Activated B cell treated with CpG ODN at 0.5 μM for 24 hours (primary cell): Measurements from ENCODE around the gene ADNP. TPM values are rescaled to one million over a fixed set of nuclear protein-coding genes. Genes with fewer than 3 reads are reported as not detected.

Source experiments
- ATAC-seq: fragments of 200-7000 bp; cut with Tn5 transposase; one replicate; pipeline ENCODE4 v1.10.0; 2021; ENCODE audit warnings: low read depth, mild to moderate bottlenecking, moderate library complexity
- CTCF ChIA-PET: fragments of 350-600 bp; sonication (Branson Sonifier 250); formaldehyde crosslinking; loops from one replicate; lab custom pipeline; 2021; ENCODE audit warnings: antibody characterized with exemption; lab: Charles Lee
- POLR2A ChIA-PET: fragments of 350-600 bp; sonication (Branson Sonifier 250); formaldehyde crosslinking; loops from one replicate; lab custom pipeline; 2021; ENCODE audit warnings: antibody characterized with exemption; lab: Charles Lee
- DNase-seq: peaks from one replicate; pipeline ENCODE4 v3.0.0; 2022
- H3K27ac Mint-ChIP-seq: one replicate; pipeline ENCODE4 v1.8.0; 2020; ENCODE audit warnings: mixed read lengths
- H3K27me3 Mint-ChIP-seq: one replicate; pipeline ENCODE4 v1.8.0; 2021; ENCODE audit warnings: mixed read lengths
- H3K36me3 Mint-ChIP-seq: one replicate; pipeline ENCODE4 v1.8.0; 2021; ENCODE audit warnings: low read depth, mixed read lengths
- H3K4me1 Mint-ChIP-seq: one replicate; pipeline ENCODE4 v1.8.0; 2021; ENCODE audit warnings: mixed read lengths
- H3K4me3 Mint-ChIP-seq: one replicate; pipeline ENCODE4 v1.8.0; 2020; ENCODE audit warnings: mild to moderate bottlenecking, mixed read lengths
- H3K9me3 Mint-ChIP-seq: one replicate; pipeline ENCODE4 v1.8.0; 2020; ENCODE audit warnings: mixed read lengths
- intact Hi-C: fragments of 100-400 bp; cut with micrococcal nuclease; formaldehyde crosslinking; loops from one replicate; pipeline ENCODE4 v1.15.1; 2024
- total RNA-seq: library from RNA; stranded (reverse); gene quantifications from 2 replicates; pipeline ENCODE4 v1.2.3, GENCODE V29; 2022
- TF ChIP-seq, protein P1 (sequence below): fragments of 200-600 bp; IDR thresholded peaks from one replicate; pipeline ENCODE4 v1.8.0; 2022; ENCODE audit warnings: antibody characterized with exemption, mild to moderate bottlenecking

The ADNP gene
- total RNA-seq, 1 donor from 2014 or later = 99.3 TPM

DNA sequence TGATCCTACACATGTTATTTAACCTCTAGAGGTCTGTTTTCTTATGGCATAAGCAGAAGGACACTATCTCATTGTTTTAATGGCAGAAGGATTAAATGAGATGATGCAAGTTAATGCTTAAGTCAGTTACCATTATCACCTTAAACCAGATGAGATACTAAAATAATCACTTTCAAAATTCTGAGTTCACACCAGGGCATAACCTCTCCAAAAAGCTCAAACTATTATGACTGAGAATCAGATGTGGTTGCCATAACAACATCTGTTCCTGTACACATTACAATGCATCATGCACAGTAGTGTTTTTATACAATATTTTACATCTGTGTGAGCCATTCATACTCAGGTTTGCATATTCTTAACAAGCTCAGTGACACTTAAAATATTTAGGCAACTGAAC is 10.2 kb downstream of the ADNP start:
- no peak for DNase-seq
- Mint-ChIP-seq H3K4me3 (no peak overlapping the region), H3K27me3 (no peaks in the 10 kb centered on the region), H3K27ac (no peak overlapping the region), H3K36me3 (peaks cover 53% of the 10 kb centered on the region), H3K9me3 (no peaks in the 10 kb centered on the region), H3K4me1 (peaks cover 91% of the 10 kb centered on the region)
- POLR2A ChIA-PET = interaction anchor here (0.6 to 1.9 kb wide), 4 partner anchors 9 to 126 kb away, joined by 3 to 11 read pairs (median 6); partner anchors contain the start of genes ADNP and BCAS4
- CTCF ChIA-PET = interaction anchor here (1.5 to 2.4 kb wide), 2 partner anchors 8 to 127 kb away, joined by 7 to 10 read pairs; partner anchors contain the start of gene BCAS4
- peak; percentile 38 for ATAC-seq
- TF ChIP-seq, protein P1, sequence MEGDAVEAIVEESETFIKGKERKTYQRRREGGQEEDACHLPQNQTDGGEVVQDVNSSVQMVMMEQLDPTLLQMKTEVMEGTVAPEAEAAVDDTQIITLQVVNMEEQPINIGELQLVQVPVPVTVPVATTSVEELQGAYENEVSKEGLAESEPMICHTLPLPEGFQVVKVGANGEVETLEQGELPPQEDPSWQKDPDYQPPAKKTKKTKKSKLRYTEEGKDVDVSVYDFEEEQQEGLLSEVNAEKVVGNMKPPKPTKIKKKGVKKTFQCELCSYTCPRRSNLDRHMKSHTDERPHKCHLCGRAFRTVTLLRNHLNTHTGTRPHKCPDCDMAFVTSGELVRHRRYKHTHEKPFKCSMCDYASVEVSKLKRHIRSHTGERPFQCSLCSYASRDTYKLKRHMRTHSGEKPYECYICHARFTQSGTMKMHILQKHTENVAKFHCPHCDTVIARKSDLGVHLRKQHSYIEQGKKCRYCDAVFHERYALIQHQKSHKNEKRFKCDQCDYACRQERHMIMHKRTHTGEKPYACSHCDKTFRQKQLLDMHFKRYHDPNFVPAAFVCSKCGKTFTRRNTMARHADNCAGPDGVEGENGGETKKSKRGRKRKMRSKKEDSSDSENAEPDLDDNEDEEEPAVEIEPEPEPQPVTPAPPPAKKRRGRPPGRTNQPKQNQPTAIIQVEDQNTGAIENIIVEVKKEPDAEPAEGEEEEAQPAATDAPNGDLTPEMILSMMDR = no peak
- intact Hi-C loops = no loop called here

DNA sequence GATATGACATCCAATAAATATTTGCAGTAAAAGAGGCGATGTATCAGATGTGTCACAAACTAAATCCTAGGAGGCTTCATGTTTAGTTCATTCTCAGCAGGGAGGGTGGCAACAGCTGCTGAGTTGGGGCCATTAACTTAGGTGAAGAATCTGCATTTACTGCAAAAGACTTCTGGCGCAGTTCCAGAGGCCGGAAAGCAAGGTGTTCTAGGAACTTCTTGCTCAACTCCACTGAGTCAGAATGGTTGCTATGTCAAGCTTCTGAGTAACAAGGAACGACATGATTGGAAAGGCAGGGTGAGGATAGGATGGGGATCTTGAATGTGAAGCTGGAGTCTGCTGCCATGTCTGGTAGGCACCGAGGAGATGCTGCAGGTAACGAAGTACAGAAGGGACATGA is 11.7 kb downstream of the ADNP start:
- Mint-ChIP-seq H3K36me3 (peaks cover 45% of the 10 kb centered on the region), H3K9me3 (no peaks in the 10 kb centered on the region), H3K4me3 (no peak overlapping the region), H3K27me3 (no peaks in the 10 kb centered on the region), H3K4me1 (peaks cover 90% of the 10 kb centered on the region), H3K27ac (peak overlapping the region; percentile 61)
- TF ChIP-seq, protein P1 = no peak
- CTCF ChIA-PET = interaction anchor here (1.2 to 2.4 kb wide), 2 partner anchors 11 to 125 kb away, joined by 3 to 7 read pairs; partner anchors contain the start of gene BCAS4
- ATAC-seq (no peak), DNase-seq (no peak)
- POLR2A ChIA-PET = interaction anchor here (0.6 to 0.7 kb wide), 2 partner anchors 17 to 581 kb away, joined by 4 read pairs; no protein-coding TSS in a partner anchor
- intact Hi-C loops = no loop called here

DNA sequence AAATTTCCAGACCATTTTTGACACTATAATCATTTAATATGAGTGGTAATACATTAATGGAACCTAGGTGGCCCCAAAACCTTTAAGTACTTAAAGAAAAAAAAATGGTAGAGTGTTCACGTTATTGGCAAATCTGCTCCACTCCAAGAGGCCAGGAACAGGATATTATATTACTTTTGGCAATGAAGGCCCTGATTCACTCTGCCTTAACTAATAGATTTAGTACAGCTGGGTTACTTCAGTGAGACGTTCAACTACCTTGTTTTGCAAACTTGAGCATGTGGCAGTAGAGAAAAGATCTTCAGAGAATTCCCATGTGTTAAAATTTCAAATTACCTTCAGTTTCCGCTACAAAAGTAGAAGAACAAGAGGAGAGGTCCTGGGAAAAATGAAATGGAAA is 12.8 kb downstream of the ADNP start:
- H3K36me3 Mint-ChIP-seq = peaks cover 48% of the 10 kb centered on the region
- DNase-seq = no peak
- H3K27me3 Mint-ChIP-seq = no peaks in the 10 kb centered on the region
- peaks cover 91% of the 10 kb centered on the region for H3K4me1 Mint-ChIP-seq
- ChIA-PET POLR2A (no interaction called here), CTCF (interaction anchor here (2.4 kb wide), 1 partner anchor 124 kb away, joined by 7 read pairs; the partner anchor contains the start of gene BCAS4)
- H3K27ac Mint-ChIP-seq = peak overlapping the region; percentile 79
- H3K4me3 Mint-ChIP-seq = peak overlapping the region; percentile 15
- intact Hi-C loops = no loop called here
- no peak for ATAC-seq
- no peaks in the 10 kb centered on the region for H3K9me3 Mint-ChIP-seq
- TF ChIP-seq, protein P1 = no peak

DNA sequence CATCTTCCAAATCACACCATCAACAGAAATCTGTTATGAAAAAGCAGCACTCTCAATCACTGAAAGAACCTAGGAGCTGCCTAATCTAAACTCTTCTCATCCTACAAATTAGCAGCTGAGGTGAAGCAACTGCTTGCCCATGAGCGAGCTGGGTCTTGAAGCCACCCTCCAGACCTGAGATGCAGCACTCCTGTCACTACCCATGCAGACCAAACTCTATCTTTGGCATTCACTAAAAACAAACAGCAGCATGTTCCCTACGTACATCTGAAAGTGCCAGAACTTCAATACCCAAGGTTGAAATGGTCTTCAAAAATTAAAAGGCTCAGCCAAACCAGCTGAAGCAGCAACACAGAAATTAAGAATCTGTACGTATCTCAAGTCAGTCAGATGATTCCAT is 14.3 kb downstream of the ADNP start:
- Mint-ChIP-seq H3K9me3 (no peaks in the 10 kb centered on the region), H3K36me3 (peaks cover 44% of the 10 kb centered on the region), H3K4me3 (peak overlapping the region; percentile 25), H3K27ac (peak overlapping the region; percentile 79), H3K4me1 (peaks cover 85% of the 10 kb centered on the region), H3K27me3 (no peaks in the 10 kb centered on the region)
- ATAC-seq (no peak), DNase-seq (no peak)
- ChIA-PET CTCF (interaction anchor here (1.4 to 1.5 kb wide), 2 partner anchors 13 to 122 kb away, joined by 5 read pairs; partner anchors contain the start of gene BCAS4), POLR2A (interaction anchor here (0.5 to 3.2 kb wide), 5 partner anchors 14 to 982 kb away, joined by 3 to 16 read pairs (median 5); partner anchors contain the start of genes ADNP, BCAS4, DPM1 and MOCS3)
- intact Hi-C loops = loop anchor here (1.0 kb wide), 1 partner anchor 12 kb away; no protein-coding TSS in a partner anchor
- TF ChIP-seq, protein P1 = no peak

DNA sequence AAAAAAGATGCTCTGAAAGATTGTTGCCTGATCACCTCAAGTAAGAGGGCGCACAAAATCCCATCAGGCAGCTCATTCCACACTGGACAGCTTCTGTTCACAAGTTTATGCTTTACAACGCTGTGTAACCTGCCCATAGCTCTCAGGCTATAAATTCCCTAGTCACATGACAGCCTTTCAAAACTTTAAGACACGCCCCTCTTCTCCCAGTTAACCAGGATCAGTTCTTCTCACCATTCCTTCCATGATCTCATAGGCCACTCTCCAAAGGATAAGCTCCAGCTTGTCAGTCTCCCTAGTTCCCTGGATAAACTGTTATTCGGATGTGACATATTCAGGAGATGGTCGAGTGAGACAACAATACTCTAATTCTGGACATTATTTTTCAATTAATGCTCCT is 15.0 kb downstream of the ADNP start:
- peaks cover 42% of the 10 kb centered on the region for H3K36me3 Mint-ChIP-seq
- TF ChIP-seq, protein P1 = no peak
- H3K27me3 Mint-ChIP-seq = no peaks in the 10 kb centered on the region
- H3K4me3 Mint-ChIP-seq = peak overlapping the region; percentile 25
- no peak overlapping the region for H3K27ac Mint-ChIP-seq
- no peaks in the 10 kb centered on the region for H3K9me3 Mint-ChIP-seq
- intact Hi-C loops = no loop called here
- POLR2A ChIA-PET = interaction anchor here (0.9 to 3.2 kb wide), 4 partner anchors 15 to 98 kb away, joined by 3 to 16 read pairs (median 5); partner anchors contain the start of genes ADNP, DPM1 and MOCS3
- CTCF ChIA-PET = interaction anchor here (1.4 to 1.8 kb wide), 3 partner anchors 13 to 122 kb away, joined by 5 read pairs; partner anchors contain the start of gene BCAS4
- ATAC-seq = no peak
- DNase-seq = no peak
- peaks cover 85% of the 10 kb centered on the region for H3K4me1 Mint-ChIP-seq
